ENCODE measurements around the gene TMA7B.
"Not testable (repeated sequence)": the region's sequence is repeated elsewhere in the genome, so short reads cannot be mapped to it uniquely, and the experiment has no call there.

DNA sequence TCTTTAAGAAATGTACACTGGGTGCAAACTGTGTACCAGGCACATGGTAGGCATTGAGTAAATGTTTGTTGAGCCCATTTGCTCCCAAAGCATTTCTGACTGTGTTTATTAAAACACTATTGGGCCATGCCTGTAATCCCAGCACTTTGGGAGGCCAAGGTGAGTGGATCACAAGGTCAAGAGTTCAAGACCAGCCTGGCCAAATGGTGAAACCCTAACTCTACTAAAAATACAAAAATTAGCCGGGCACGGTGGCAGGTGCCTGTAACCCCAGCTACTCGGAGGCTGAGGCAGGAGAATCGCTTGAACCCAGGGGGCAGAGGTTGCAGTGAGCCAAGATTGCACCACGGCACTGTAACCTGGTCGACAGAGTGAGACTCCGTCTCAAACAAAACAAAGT lies 32.7 kb downstream of the TMA7B start:
- TF ChIP-seq, protein P1, sequence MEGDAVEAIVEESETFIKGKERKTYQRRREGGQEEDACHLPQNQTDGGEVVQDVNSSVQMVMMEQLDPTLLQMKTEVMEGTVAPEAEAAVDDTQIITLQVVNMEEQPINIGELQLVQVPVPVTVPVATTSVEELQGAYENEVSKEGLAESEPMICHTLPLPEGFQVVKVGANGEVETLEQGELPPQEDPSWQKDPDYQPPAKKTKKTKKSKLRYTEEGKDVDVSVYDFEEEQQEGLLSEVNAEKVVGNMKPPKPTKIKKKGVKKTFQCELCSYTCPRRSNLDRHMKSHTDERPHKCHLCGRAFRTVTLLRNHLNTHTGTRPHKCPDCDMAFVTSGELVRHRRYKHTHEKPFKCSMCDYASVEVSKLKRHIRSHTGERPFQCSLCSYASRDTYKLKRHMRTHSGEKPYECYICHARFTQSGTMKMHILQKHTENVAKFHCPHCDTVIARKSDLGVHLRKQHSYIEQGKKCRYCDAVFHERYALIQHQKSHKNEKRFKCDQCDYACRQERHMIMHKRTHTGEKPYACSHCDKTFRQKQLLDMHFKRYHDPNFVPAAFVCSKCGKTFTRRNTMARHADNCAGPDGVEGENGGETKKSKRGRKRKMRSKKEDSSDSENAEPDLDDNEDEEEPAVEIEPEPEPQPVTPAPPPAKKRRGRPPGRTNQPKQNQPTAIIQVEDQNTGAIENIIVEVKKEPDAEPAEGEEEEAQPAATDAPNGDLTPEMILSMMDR (IDR thresholded peaks at IDR 0.05 in 4 of 5, conservative IDR thresholded peaks at IDR 0.05 in 1 of 5), result not testable (repeated sequence)
- not testable (repeated sequence) for TF ChIP-seq POLR2A (IDR thresholded peaks at IDR 0.05)

Measured in gastrocnemius medialis (tissue), 4 donors.